NCI-H187 (cell line): Measurements from ENCODE around the gene SMIM32.

Experiments
- DNase-seq, 2 experiments: peaks; one replicate each; lab custom pipeline; 2025; lab: John Stamatoyannopoulos, UW

Gene SMIM32

DNA sequence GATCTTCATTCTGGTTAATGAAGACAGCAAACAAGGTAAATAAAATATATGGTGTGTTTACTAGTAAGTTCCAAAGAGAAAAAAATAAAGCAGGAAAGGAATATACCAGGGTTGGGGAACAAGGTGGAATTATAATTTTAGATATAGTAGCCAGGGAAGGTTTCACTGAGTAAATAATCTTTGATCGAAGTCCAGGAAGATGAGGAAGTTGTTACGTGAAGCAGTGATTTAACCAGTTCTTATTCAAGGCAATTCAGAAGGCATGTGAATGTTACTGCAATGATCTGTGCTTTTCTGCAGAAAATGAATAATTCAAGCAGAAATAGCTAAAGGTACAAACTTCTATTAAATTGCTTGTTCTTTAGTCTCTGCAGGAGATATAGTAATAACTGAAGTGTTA lies 6.2 kb downstream of the SMIM32 start:
- DNase-seq = no peak

GRCh38 chr5:136185974-136186665 lies 6.8 kb downstream of the SMIM32 start:
- no peak for DNase-seq

- DNase-seq = no peak
Measured at GRCh38 chr5:136182618-136183017, 10.3 kb downstream of the SMIM32 start.

GRCh38 chr5:136174021-136174659 lies 18.8 kb downstream of the SMIM32 start:
- DNase-seq = no peak

GRCh38 chr5:136169218-136169617 lies 23.7 kb downstream of the SMIM32 start:
- DNase-seq = no peak

DNA sequence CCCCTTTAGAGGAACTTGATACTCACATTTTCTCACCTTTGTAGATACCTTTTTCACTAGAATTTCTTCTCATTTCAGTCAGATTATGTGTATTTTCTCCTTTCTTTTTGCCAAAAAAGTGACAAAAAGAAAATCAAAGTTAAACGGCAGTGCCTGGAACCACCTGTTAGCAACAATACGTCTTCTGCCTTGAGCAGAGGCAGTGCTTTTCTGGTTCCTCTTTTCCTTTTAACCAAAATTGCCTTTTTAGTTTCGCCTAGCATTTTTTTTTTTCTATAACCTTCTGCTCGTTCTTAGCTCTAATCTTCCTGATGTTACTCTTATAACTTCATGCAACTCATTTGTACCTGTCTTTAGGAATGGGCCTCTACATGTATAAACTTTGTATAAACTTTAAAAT lies 26.1 kb downstream of the SMIM32 start:
- no peak for DNase-seq

- no peak for DNase-seq
Measured at GRCh38 chr5:136164226-136164625, 28.7 kb downstream of the SMIM32 start.

GRCh38 chr5:136162008-136162407 lies 31.0 kb downstream of the SMIM32 start:
- no peak for DNase-seq

GRCh38 chr5:136159457-136159856 lies 33.5 kb downstream of the SMIM32 start:
- no peak for DNase-seq

DNA sequence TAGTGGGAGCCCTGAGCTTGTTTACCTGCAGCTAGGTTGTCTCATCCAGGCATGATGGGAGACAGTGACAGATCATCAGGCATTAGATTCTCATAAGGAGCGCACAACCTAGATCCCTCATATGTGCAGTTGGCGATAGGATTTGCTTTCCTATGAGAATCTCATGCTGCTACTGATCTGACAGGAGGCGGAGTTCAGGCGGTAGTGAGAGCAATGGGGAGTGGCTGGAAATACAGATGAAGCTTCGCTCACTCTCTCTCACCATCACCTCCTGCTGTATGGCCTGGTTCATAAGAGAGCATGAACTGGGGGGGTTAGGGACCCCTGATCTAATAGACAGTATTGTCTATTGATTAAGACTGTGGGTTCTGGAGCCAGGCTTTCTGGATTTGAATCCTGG lies 35.4 kb downstream of the SMIM32 start:
- DNase-seq = no peak

DNA sequence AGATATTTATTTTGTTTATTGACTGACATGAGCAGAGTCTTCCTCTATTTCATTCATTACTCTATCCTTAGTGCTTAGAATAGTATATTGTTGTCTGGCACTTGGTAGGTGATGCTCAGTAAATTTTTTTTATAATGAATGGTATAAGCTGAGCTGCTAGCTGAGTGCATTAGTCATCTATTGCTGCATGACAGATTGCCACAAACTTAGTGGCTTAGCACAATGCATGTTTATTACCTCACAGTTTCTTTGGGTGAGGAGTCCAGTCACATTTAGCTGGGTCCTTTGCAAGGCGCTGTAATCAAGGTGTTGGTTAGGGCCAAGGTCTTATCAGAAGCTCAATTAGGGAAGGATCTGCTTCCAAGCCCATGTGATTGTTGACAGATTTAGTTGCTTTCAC lies 37.2 kb downstream of the SMIM32 start:
- no peak for DNase-seq

DNA sequence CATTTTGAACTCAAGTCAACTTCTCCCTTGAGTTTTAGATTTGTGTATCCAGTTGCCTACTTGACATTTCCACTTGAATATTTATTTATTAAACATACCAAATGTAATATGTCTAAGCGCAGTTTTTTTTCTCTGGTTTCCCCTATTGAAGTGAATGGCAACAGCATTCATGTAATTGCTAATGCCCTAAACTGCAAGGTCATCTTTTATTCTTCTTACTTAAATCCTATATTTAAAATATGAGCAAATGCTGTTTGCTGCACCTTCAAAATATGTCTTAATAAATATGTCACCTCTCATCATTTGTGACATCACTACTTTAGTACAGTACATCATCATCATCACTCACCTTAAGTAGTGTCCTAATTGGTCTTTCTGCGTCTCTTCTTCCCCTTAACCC lies 37.9 kb downstream of the SMIM32 start:
- DNase-seq = no peak

- DNase-seq = no peak
Measured at GRCh38 chr5:136153581-136154236, 39.3 kb downstream of the SMIM32 start.

DNA sequence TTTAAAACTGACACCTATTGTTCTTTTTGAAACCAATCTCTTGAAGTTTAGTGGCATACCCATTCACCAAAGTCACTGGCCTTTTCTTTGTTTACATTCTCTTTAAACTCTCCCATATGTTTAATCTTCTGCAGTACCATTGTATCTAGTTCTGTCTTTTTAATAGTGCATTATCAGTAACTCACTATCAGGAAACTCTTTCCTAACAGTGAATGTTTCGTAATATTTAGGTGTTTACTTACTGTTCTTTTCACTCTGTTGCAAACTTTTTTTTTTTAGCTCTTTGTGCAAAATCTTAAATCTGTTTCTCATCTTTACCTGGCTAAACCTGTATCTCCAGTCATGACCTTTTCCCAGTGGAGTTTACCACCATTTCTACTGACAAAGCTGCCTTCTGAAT lies 43.1 kb downstream of the SMIM32 start:
- no peak for DNase-seq

DNA sequence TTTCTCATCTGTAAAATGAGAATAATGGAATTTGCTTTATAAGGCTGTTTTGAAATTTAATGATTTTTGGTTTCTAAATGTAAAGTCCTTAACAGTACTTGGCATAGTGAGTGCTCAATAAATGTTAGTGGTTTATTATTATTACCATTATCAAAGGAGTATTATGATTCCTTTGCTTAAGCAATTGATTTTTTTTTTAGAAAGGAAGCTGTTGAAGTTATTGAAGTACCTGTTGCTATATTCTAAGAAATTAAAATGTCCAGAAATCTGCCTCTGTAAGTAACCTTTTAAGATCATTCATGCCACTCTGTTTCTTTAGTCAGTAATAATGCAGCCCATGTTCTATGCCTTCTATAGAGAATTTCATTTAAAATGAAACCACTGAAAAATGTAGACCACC lies 45.3 kb downstream of the SMIM32 start:
- DNase-seq = no peak

DNA sequence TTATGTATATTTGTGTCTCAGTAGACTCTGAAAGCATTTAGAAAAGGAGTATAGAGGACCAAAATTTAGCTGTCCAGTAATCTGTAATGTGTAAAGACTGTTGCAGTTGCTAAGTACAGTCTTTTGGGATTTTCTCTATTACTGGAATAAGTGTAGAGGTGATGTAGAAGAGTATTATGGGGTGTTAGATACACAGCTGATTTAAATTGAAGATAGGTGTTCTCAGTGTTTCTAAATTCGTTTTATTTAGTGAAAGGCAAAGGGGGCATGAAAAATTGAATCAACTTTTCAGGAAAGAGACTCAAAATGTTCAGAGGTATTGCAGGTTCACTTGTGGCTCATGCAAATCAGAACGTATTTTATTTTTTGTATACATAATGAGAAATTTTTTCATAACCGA lies 46.8 kb downstream of the SMIM32 start:
- DNase-seq = no peak

GRCh38 chr5:136145030-136145429 lies 47.9 kb downstream of the SMIM32 start:
- no peak for DNase-seq

- no peak for DNase-seq
Measured at GRCh38 chr5:136143763-136144162, 49.2 kb downstream of the SMIM32 start.

GRCh38 chr5:136143312-136143711 lies 49.6 kb downstream of the SMIM32 start:
- no peak for DNase-seq

GRCh38 chr5:136141561-136141960 lies 51.4 kb downstream of the SMIM32 start:
- no peak for DNase-seq
